Measurements from ENCODE around the gene PANK2.

DNA sequence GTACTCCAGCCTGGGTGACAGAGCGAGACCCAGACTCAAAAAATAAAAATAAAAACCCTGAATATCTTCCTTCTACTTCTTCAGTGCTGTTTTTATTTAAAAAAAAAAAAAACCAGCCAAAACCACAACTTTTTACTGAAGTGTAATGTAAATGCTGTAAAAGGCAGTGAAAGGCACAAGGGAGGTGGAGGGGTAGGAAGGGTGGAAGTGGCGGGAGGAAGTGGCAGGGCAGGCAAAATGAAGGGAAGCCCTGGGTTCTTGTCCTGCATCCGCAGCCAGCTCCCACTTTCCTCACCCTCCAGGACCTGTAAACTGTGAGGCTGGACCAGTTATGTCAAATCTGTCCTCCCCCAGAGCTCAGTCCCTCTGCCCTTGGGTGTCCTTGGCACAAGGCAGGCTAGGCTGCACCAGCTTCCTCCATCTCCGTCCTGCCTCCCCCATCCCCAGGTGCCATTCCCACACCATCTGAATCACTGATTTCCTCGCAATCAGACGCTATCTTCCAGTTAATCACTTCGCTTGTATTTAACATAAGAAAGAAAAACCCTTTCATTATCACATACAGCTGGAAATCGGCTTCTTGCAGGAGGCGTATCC, 13.7 kb upstream of the PANK2 start:
- TF ChIP-seq, protein P1, sequence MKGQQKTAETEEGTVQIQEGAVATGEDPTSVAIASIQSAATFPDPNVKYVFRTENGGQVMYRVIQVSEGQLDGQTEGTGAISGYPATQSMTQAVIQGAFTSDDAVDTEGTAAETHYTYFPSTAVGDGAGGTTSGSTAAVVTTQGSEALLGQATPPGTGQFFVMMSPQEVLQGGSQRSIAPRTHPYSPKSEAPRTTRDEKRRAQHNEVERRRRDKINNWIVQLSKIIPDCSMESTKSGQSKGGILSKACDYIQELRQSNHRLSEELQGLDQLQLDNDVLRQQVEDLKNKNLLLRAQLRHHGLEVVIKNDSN (IDR thresholded peaks at IDR 0.05; ENCODE audit: borderline replicate concordance, extremely low read length, insufficient read depth, low read depth, low read length) = no peak
- TF ChIP-seq YY1 (IDR thresholded peaks at IDR 0.05; ENCODE audit: low read depth, low read length) (no peak), BACH1 (IDR thresholded peaks at IDR 0.05; ENCODE audit: borderline replicate concordance) (no peak), EED (IDR thresholded peaks at IDR 0.05; ENCODE audit: low read depth) (no peak)

Measured in GM12878 (cell line).